Stimulated activated CD8-positive, alpha-beta memory T cell treated with anti-CD3 and anti-CD28 coated beads, Interleukin-4, amount 100 ng/mL, for 24 hours (primary cell): Measurements from ENCODE around the gene FRMD5.
A peak's percentile ranks its signal among the peaks of the same experiment; 100 is the strongest.
"Not testable (repeated sequence)": the region's sequence is repeated elsewhere in the genome, so short reads cannot be mapped to it uniquely, and the experiment has no call there.

Source experiments
- DNase-seq: peaks from one replicate; pipeline ENCODE4 v3.0.0-alpha.2; 2020; ENCODE audit warnings: low read depth

FRMD5 gene

GRCh38 chr15:44195151-44195740 lies at the start of gene FRMD5:
FRMD5 (minus strand) TSS chr15:44195271.
- peak; percentile 72 for DNase-seq

- no peak for DNase-seq
Observed at GRCh38 chr15:44243829-44244228, 48.8 kb upstream of the FRMD5 start.

GRCh38 chr15:44243141-44243540 lies 48.1 kb upstream of the FRMD5 start:
- DNase-seq = no peak

- no peak for DNase-seq
Observed at GRCh38 chr15:44231842-44232241, 36.8 kb upstream of the FRMD5 start.

GRCh38 chr15:44229301-44229700 lies 34.2 kb upstream of the FRMD5 start:
- not testable (repeated sequence) for DNase-seq

GRCh38 chr15:44227584-44227983 lies 32.5 kb upstream of the FRMD5 start:
- no peak for DNase-seq

GRCh38 chr15:44227001-44227400 lies 31.9 kb upstream of the FRMD5 start:
- not testable (repeated sequence) for DNase-seq

GRCh38 chr15:44222478-44222877 lies 27.4 kb upstream of the FRMD5 start:
- DNase-seq = no peak

- no peak for DNase-seq
Observed at GRCh38 chr15:44219073-44219472, 24.0 kb upstream of the FRMD5 start.

GRCh38 chr15:44216958-44217357 lies 21.9 kb upstream of the FRMD5 start:
- no peak for DNase-seq

- DNase-seq = no peak
Observed at GRCh38 chr15:44215594-44215993, 20.5 kb upstream of the FRMD5 start.

- no peak for DNase-seq
Observed at GRCh38 chr15:44208956-44209355, 13.9 kb upstream of the FRMD5 start.

GRCh38 chr15:44207643-44208042 lies 12.6 kb upstream of the FRMD5 start:
- DNase-seq = no peak

- DNase-seq = no peak
Observed at GRCh38 chr15:44199393-44199792, 4.3 kb upstream of the FRMD5 start.

GRCh38 chr15:44194323-44195150 lies 534 bp downstream of the FRMD5 start:
- peak; percentile 7 for DNase-seq

- no peak for DNase-seq
Observed at GRCh38 chr15:44193651-44194322, 1.3 kb downstream of the FRMD5 start.

GRCh38 chr15:44188795-44189194 lies 6.3 kb downstream of the FRMD5 start:
- DNase-seq = no peak

- DNase-seq = no peak
Observed at GRCh38 chr15:44186705-44187104, 8.4 kb downstream of the FRMD5 start.

GRCh38 chr15:44183363-44183762 lies 11.7 kb downstream of the FRMD5 start:
- DNase-seq = no peak

GRCh38 chr15:44181410-44181809 lies 13.7 kb downstream of the FRMD5 start:
- no peak for DNase-seq

GRCh38 chr15:44177139-44177538 lies 17.9 kb downstream of the FRMD5 start:
- DNase-seq = no peak

GRCh38 chr15:44173813-44174212 lies 21.3 kb downstream of the FRMD5 start:
- no peak for DNase-seq

GRCh38 chr15:44163370-44163769 lies 31.7 kb downstream of the FRMD5 start:
- no peak for DNase-seq
